ENCODE results near the gene DCC.

Gene DCC

GRCh38 chr18:52339891-52340371 is at the start of gene DCC:
DCC (plus strand) TSS chr18:52340197; CDS start chr18:52340788, 591 bp downstream.
- DNase-seq (ENCODE audit: low spot score) = no peak

DNA sequence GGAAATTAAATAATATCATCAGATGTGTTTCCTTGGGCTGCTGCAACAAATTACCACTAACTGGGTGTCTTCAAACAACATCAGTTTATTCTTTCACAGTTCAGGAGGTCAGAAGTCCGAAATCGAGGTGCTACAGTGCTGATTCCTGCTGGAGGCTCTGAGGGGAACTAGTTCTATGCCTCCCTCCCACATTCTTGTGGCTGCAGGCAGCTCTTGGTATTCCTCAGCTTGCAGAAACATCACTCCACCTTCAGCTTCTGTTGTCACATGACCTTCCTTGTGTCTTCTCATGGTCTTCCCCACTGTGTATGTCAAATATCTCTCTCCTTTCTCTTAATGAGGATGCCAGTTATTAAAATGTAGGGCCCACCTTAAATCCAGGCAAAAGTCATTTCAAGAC is 29.3 kb upstream of the DCC start:
- DNase-seq (ENCODE audit: low spot score) = no peak

- no peak for DNase-seq (ENCODE audit: low spot score)
Observed at GRCh38 chr18:52311331-52311730, 28.7 kb upstream of the DCC start.

- no peak for DNase-seq (ENCODE audit: low spot score)
Observed at GRCh38 chr18:52312346-52312745, 27.7 kb upstream of the DCC start.

DNA sequence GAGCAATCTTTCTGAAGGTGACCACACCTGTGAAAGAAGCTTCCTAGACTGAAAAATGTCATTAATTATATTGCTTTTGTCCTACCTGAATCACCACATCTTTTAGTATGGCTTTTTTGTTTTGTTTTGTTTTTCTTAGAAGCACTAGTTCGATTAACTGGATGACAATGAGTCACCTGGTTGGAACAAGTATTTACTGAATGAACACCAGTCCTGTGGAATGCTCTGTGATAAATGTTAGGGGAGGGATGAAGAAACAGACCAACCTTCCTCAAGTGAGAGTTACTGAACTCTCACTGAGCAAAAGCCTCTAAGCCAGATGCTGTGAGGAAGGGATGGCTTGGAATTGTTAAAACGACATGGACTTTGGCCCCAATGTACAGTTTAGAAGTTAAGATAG is 26.8 kb upstream of the DCC start:
- DNase-seq (ENCODE audit: low spot score) = no peak

GRCh38 chr18:52319424-52319983 is 20.5 kb upstream of the DCC start:
- DNase-seq (ENCODE audit: low spot score) = no peak

DNA sequence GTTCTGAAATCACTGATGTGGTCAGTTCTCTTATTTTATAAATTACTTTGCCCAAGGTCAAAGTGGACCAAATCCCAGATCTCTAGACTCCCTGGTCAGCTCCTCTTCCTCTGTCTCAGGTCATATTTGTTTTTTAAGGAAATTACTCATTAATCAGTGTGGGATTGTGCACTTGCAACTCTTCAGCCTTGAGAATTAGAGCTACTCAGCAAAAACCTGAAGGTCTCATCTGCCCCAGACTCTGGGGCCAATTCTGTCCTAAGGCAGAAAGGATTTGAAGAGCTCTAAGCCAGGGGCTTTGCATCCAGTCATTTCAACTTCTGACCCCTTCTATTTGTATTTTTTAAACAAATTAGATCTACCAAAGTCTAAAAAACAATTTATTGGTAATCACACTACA is 17.7 kb upstream of the DCC start:
- DNase-seq (ENCODE audit: low spot score) = no peak

- no peak for DNase-seq (ENCODE audit: low spot score)
Observed at GRCh38 chr18:52323802-52324201, 16.2 kb upstream of the DCC start.

- DNase-seq (ENCODE audit: low spot score) = no peak
Observed at GRCh38 chr18:52325997-52326396, 14.0 kb upstream of the DCC start.

DNA sequence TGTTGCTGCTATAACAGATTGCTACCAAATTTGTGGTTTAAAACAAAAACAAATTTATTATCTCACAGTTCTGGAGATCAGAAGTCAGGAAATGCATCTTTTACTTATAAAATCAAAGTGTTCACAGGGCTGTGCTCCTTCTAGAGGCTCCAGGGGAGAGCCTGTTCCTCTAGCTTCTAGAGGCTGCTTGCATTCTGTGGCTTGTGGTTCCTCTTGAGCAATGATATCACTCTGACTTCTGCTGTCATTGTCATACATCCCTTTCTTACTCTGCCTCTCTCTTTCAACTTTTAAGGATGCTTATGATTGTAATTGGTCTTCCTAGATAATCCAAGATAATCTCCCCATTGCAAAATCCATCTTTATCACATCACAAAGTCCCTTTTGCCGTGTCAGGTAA is 6.1 kb upstream of the DCC start:
- no peak for DNase-seq (ENCODE audit: low spot score)

GRCh38 chr18:52334307-52334706 is 5.7 kb upstream of the DCC start:
- no peak for DNase-seq (ENCODE audit: low spot score)

DNA sequence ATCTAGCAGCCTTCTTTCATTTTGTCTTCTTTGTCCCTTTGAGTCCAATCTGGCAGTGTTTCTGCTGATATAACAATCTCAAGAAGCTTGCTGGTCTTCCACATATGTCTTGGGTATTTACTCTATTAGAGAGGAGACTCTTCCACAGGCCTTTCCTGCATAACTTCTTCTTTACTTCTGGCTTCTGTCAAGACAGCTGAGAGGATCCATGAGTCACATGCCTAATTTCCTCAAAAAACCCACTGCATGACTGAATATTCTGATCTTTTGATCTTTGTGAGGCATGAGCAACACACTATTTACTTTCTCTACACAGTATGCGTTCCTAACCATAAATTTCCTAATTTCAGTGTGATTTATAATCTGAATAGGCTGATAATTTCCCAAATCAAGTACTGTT is 5.1 kb upstream of the DCC start:
- no peak for DNase-seq (ENCODE audit: low spot score)

DNA sequence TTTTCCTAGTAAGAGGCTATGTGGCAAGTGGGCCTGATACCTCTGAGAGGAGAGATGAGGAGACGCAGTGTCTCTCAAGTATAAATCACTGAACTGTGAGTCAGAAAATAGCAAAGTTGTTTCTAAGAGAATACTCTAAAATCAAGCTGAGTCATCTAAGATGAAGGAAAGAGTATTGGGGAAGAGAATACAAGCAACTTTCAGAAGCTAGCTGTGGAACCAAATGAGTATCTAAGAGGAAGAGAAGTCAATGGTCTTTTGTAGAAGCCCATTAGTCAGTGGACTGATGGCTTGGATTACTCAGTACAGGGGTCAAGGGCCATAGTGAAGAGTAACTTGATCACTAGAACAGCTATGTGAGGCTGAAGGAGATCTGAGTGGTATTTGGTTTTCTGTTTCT is 2.7 kb upstream of the DCC start:
- no peak for DNase-seq (ENCODE audit: low spot score)

DNA sequence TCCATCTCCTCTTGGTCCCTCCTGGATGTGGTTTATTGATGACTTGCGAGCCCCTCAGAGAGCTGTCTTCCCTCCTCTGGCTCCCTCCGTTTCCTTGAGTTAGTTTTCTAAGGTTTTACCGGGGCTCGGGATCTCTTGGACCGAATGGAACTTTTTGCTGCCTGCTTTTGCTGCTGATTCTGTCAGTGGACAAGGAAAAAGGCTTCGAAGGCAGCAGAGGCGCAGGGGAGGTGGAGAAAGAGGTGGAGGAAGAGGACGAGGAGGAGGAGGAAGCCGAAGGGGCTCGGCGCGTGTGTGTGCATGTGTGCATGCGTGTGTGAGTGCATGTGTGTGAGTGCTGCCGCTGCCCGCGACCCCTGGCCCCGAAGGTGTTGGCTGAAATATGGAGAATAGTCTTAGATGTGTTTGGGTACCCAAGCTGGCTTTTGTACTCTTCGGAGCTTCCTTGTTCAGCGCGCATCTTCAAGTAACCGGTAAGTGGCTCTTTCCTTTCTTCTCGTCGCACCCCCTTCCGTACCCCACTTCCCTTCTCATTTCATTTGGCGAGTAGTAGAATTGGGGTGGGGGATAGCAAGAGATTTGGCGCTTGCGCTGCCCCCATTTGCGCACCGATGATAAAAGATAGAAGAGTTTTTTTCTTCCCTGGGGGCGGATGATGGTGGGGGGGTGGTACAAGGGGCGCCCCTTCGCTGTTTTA is 557 bp downstream of the DCC start:
- DNase-seq (ENCODE audit: low spot score) = no peak

- DNase-seq (ENCODE audit: low spot score) = no peak
Observed at GRCh38 chr18:52341103-52341432, 1.1 kb downstream of the DCC start.

DNA sequence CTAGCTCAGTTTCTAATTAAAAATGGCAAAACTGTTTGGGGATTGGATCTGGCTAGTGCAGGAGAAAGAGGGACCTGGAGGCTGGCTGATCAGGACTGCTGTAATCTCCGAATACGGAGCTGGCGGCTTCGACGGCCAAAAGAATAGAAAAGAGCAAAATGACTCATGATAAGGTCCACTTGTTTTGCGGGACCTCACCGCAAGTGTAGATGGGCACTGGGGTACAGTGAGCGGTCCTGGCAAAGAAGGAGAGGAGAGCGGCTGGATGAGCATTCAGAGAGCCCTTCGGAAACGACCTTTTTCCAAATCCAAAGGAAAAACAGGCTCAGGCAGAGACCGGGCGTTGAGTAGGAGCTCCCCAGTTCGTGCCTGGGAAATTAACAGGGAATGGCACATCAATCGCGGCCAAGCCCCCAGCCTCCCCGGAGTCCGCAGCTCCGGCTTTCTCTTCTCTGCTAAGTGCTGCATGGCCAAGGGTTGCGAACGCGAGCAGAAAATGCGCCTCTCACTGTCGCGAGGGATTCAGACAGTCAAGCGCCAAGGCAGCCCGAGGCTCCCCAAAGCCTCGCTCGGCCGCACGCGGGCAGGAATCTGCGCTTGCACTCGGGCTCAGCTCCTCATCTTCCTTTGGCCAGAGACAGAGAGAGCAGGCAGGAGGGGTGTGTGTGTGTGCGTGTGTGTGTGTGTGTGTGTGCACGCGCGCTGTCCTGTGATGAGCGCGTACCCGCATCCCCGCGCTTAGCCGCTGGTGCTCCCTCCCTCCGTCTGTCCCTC is 1.8 kb downstream of the DCC start:
- no peak for DNase-seq (ENCODE audit: low spot score)

DNA sequence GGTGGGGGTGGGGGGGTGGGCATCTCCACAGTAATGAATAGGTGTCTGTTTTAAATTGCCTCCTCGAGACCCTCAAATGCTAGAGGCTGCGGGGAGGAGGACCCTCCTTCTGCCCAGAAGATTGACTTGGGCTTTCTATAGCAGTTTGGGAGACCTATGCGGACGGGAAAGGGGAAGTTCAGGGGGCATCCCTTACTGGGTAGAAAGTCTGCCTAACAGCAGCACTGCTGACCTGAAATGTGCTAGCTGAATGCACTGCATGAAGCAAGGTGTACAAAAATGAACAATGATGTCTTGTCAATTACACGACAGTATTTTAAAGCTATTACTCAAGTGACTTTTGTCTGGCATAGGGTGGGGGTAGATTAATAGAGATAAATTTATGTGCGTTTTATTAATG is 2.5 kb downstream of the DCC start:
- DNase-seq (ENCODE audit: low spot score) = no peak

- no peak for DNase-seq (ENCODE audit: low spot score)
Observed at GRCh38 chr18:52343138-52343537, 3.1 kb downstream of the DCC start.

DNA sequence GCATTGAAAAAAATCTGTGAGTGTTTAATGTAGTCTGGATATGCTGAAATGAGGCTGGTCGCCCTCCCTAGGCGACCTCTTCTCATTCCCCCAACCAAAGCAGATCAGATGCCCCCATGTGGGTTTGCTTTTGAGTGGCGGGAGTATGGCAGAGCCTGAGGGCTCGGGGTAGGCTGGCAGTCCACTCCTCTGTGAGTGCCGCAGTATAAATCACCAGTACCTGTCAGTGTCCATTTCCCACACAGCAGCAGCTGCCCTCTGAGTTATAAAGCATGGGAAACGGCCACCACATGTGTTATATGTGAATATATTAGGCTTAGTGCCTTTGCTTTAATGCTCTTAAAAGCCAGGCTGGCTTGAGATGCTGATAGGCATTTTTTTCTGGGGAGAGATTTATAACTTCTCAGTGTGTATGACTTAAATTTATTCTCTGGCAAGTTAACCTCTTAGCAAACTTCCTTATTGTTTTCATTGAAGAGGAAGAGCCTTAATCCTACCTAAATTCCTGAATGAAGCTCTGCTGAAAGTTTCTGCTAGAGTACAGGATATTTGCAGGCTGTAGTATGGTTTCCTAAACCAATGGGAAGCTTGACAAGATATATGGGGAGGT is 3.8 kb downstream of the DCC start:
- no peak for DNase-seq (ENCODE audit: low spot score)

- no peak for DNase-seq (ENCODE audit: low spot score)
Observed at GRCh38 chr18:52344881-52345280, 4.9 kb downstream of the DCC start.

DNA sequence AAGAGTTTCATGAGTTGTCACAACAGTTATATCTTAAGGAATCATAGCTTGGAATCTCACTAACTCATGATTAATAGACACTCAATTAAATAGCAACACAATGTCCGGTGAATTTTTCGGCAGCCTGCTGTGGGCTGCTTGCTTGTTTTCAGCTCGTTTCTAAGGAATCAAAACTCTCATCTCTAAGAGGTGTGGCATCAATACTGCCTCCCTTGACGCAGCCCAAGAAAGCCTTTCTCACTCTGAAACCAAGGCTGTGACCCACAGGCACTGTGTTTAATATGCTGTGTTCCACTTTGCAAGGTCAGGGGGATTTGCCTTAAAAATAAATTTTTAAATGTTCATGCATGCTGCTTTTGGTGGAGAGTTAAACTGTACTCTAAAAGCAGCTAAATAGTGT is 5.4 kb downstream of the DCC start:
- DNase-seq (ENCODE audit: low spot score) = no peak

GRCh38 chr18:52348209-52348608 is 8.2 kb downstream of the DCC start:
- no peak for DNase-seq (ENCODE audit: low spot score)

DNA sequence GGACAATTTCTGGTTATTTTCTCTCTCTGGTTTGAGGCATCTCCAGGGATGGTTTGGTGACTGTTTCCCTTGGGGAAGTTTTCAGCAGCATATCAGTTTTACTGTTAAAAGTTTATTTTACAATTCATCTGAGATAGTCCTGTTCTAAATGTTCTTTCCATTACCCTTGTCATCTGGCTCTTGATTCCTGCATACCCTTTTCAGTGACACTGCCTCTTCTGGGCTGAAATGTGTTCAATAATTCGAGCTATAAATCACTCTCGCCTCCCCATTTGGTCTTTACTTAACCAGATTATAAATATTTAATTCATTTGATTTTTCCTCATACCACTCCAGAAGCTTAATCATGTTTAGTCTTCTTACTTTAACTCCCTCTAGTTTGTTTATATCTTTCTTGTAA is 9.5 kb downstream of the DCC start:
- DNase-seq (ENCODE audit: low spot score) = no peak
